CD8-positive, alpha-beta memory T cell (primary cell): Measurements from ENCODE around the gene KRT35. TPM values are rescaled to one million over a fixed set of nuclear protein-coding genes. Genes with fewer than 3 reads are reported as not detected.

ENCODE experiments used
- CTCF ChIA-PET: fragments of 350-600 bp; sonication (Branson Sonifier 250); formaldehyde crosslinking; loops from one replicate; lab custom pipeline; 2021; ENCODE audit warnings: antibody characterized with exemption; lab: Charles Lee
- POLR2A ChIA-PET: fragments of 350-600 bp; sonication (Branson Sonifier 250); formaldehyde crosslinking; loops from one replicate; lab custom pipeline; 2021; ENCODE audit warnings: antibody characterized with exemption; lab: Charles Lee
- DNase-seq, 5 donors: peaks; one replicate each; pipeline versions ENCODE4 v3.0.0 to v3.0.0-alpha.2; 2020 to 2022; ENCODE audit warnings: mixed read lengths in 1 of 5
- H3K27ac ChIP-seq: one replicate; pipeline ENCODE4 v1.7.0; 2013; ENCODE audit warnings: low read depth, mild to moderate bottlenecking, low read length, moderate library complexity
- H3K27me3 ChIP-seq: 2 replicates; pipeline ENCODE4 v1.7.0; 2013; ENCODE audit warnings: low read length, mild to moderate bottlenecking; ENCODE audit not compliant: insufficient read depth, poor library complexity, severe bottlenecking
- H3K36me3 ChIP-seq: 2 replicates; pipeline ENCODE4 v1.7.0; 2013; ENCODE audit warnings: mild to moderate bottlenecking, low read length, moderate library complexity; ENCODE audit not compliant: insufficient read depth
- H3K4me1 ChIP-seq: 2 replicates; pipeline ENCODE4 v1.7.0; 2013; ENCODE audit warnings: mild to moderate bottlenecking, low read length, moderate library complexity; ENCODE audit not compliant: insufficient read depth
- H3K4me3 ChIP-seq: 2 replicates; pipeline ENCODE4 v1.7.0; 2013; ENCODE audit warnings: mild to moderate bottlenecking, low read length
- H3K9me3 ChIP-seq: 2 replicates; pipeline ENCODE4 v1.7.0; 2013; ENCODE audit warnings: mild to moderate bottlenecking, low read length
- H3K27ac Mint-ChIP-seq, 8 donors: one replicate each; pipeline ENCODE4 v1.8.0; 2020 to 2021; ENCODE audit warnings: mixed read lengths in 8 of 8, mild to moderate bottlenecking in 6 of 8, inconsistent platforms in 3 of 8, moderate library complexity in 3 of 8
- H3K27me3 Mint-ChIP-seq, 2 donors: one replicate each; pipeline ENCODE4 v1.8.0; 2020 to 2021; ENCODE audit warnings: mixed read lengths in 2 of 2, mild to moderate bottlenecking in 1 of 2, moderate library complexity in 1 of 2
- H3K36me3 Mint-ChIP-seq, 3 donors: one replicate each; pipeline ENCODE4 v1.8.0; 2020 to 2021; ENCODE audit warnings: mixed read lengths in 3 of 3, inconsistent platforms in 1 of 3, mild to moderate bottlenecking in 1 of 3
- H3K4me1 Mint-ChIP-seq, 3 donors: one replicate each; pipeline ENCODE4 v1.8.0; 2020 to 2021; ENCODE audit warnings: mixed read lengths in 3 of 3, inconsistent platforms in 1 of 3, mild to moderate bottlenecking in 1 of 3
- H3K4me3 Mint-ChIP-seq, 7 donors: one replicate each; pipeline ENCODE4 v1.8.0; 2020 to 2021; ENCODE audit warnings: mixed read lengths in 7 of 7, mild to moderate bottlenecking in 6 of 7, moderate library complexity in 4 of 7, inconsistent platforms in 2 of 7
- H3K9me3 Mint-ChIP-seq, 5 donors: one replicate each; pipeline ENCODE4 v1.8.0; 2020 to 2022; ENCODE audit warnings: mixed read lengths in 5 of 5, mild to moderate bottlenecking in 3 of 5, moderate library complexity in 2 of 5, inconsistent platforms in 1 of 5
- polyA plus RNA-seq: library from polyadenylated mRNA; unstranded; fragments of 300-500 nt; fragmentation: Illumina TruSeq; gene quantifications from one replicate; pipeline ENCODE4 v1.2.3, GENCODE V29; 2021
- total RNA-seq, 2 experiments: library from RNA; stranded (reverse); gene quantifications; one replicate each; pipeline ENCODE4 v1.2.3, GENCODE V29; 2021

KRT35 gene
- total and polyA plus RNA-seq, 3 experiments from 2014 or later = not detected

- H3K4me1 ChIP-seq = no peaks in the 10 kb centered on the region
- Mint-ChIP-seq H3K9me3 (no peaks in the 10 kb centered on the region), H3K27me3 (peaks cover 12 to 16% of the 10 kb centered on the region in 2 donors), H3K4me1 (no peaks in the 10 kb centered on the region), H3K36me3 (peaks cover 0 to 1% (median 0%) of the 10 kb centered on the region in 3 donors), H3K4me3 (no peak overlapping the region), H3K27ac (no peak overlapping the region)
- H3K4me3 ChIP-seq = no peak overlapping the region
- H3K9me3 ChIP-seq = no peaks in the 10 kb centered on the region
- no peaks in the 10 kb centered on the region for H3K36me3 ChIP-seq
- H3K27me3 ChIP-seq = no peaks in the 10 kb centered on the region
- ChIA-PET POLR2A (no interaction called here), CTCF (no interaction called here)
- DNase-seq = no peak
- no peak overlapping the region for H3K27ac ChIP-seq
Measured at GRCh38 chr17:41516830-41517283, 35.9 kb upstream of the KRT35 start.

DNA sequence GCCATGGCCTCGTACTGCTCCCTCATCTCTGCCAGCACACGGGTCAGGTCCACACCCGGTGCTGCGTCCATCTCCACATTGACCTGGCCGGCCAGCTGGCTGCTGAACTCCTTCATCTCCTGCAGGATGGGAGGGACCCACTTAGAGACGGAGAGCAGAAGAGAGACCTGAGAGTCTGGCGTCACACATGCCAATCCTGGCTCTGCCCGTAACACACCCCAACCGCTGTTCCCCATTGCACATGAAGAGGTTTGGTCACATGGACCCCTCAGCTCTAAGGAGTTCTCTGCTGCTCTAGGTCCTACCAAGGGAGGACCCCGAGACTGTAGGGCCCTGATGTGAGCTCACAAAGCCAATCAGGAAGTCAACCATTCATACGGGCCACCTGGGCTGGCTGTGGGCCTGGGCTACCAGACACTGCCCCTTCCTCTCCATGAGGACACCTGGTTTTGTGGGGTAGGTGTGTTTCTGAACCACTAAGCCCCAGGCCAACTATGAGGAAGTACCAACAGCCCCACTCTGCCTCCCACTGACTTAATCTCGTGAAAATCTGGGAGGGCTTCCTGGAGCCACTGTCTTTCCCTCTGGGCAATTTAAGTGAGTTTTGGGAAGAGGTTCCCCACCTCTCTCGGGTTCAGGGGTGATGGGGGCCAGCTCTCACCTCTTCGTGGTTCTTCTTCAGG lies 35.3 kb upstream of the KRT35 start:
- H3K4me1 ChIP-seq = no peaks in the 10 kb centered on the region
- ChIA-PET POLR2A (no interaction called here), CTCF (no interaction called here)
- no peaks in the 10 kb centered on the region for H3K36me3 ChIP-seq
- Mint-ChIP-seq H3K4me3 (no peak overlapping the region), H3K9me3 (no peaks in the 10 kb centered on the region), H3K27me3 (peaks cover 12 to 19% of the 10 kb centered on the region in 2 donors), H3K27ac (no peak overlapping the region), H3K4me1 (no peaks in the 10 kb centered on the region), H3K36me3 (peaks cover 0 to 1% (median 0%) of the 10 kb centered on the region in 3 donors)
- DNase-seq = no peak
- H3K9me3 ChIP-seq = no peaks in the 10 kb centered on the region
- H3K27ac ChIP-seq = no peak overlapping the region
- H3K4me3 ChIP-seq = no peak overlapping the region
- H3K27me3 ChIP-seq = no peaks in the 10 kb centered on the region

GRCh38 chr17:41513168-41513547 lies 32.2 kb upstream of the KRT35 start:
- DNase-seq = no peak
- H3K36me3 Mint-ChIP-seq = peaks cover 0 to 1% (median 0%) of the 10 kb centered on the region in 3 donors
- H3K27me3 Mint-ChIP-seq = peaks cover 6 to 9% of the 10 kb centered on the region in 2 donors
- H3K9me3 Mint-ChIP-seq = no peaks in the 10 kb centered on the region
- no peaks in the 10 kb centered on the region for H3K9me3 ChIP-seq
- no peak overlapping the region for H3K27ac ChIP-seq
- no peaks in the 10 kb centered on the region for H3K27me3 ChIP-seq
- no peaks in the 10 kb centered on the region for H3K4me1 ChIP-seq
- H3K36me3 ChIP-seq = no peaks in the 10 kb centered on the region
- CTCF ChIA-PET = interaction anchor here (0.8 to 2.1 kb wide), 2 partner anchors 15 to 36 kb away, joined by 3 to 5 read pairs; no protein-coding TSS in a partner anchor
- POLR2A ChIA-PET = no interaction called here
- H3K27ac Mint-ChIP-seq = no peak overlapping the region
- H3K4me1 Mint-ChIP-seq = no peaks in the 10 kb centered on the region
- no peak overlapping the region for H3K4me3 ChIP-seq
- H3K4me3 Mint-ChIP-seq = no peak overlapping the region

- CTCF ChIA-PET = interaction anchor here (0.8 to 2.1 kb wide), 2 partner anchors 15 to 36 kb away, joined by 3 to 5 read pairs; no protein-coding TSS in a partner anchor
- POLR2A ChIA-PET = no interaction called here
- peaks cover 8 to 9% of the 10 kb centered on the region in 2 donors for H3K27me3 Mint-ChIP-seq
Measured at GRCh38 chr17:41512546-41513167, 31.7 kb upstream of the KRT35 start.

GRCh38 chr17:41511716-41512115 lies 30.8 kb upstream of the KRT35 start:
- H3K36me3 ChIP-seq = no peaks in the 10 kb centered on the region
- POLR2A ChIA-PET = no interaction called here

More at GRCh38 chr17:41512546-41513167, 31.7 kb upstream of the KRT35 start:
- Histone ChIP-seq H3K27me3 (no peaks in the 10 kb centered on the region), H3K27ac (no peak overlapping the region), H3K36me3 (no peaks in the 10 kb centered on the region), H3K9me3 (no peaks in the 10 kb centered on the region), H3K4me3 (no peak overlapping the region), H3K4me1 (no peaks in the 10 kb centered on the region)
- no peaks in the 10 kb centered on the region for H3K4me1 Mint-ChIP-seq
- no peaks in the 10 kb centered on the region for H3K9me3 Mint-ChIP-seq
- no peak for DNase-seq
- no peak overlapping the region for H3K4me3 Mint-ChIP-seq
- H3K36me3 Mint-ChIP-seq = peaks cover 0 to 1% (median 0%) of the 10 kb centered on the region in 3 donors
- H3K27ac Mint-ChIP-seq = no peak overlapping the region

GRCh38 chr17:41511116-41511515 lies 30.2 kb upstream of the KRT35 start:
- DNase-seq = no peak
- Mint-ChIP-seq H3K4me1 (no peaks in the 10 kb centered on the region), H3K27me3 (peaks cover 3 to 4% of the 10 kb centered on the region in 2 donors), H3K4me3 (no peak overlapping the region), H3K9me3 (no peaks in the 10 kb centered on the region), H3K27ac (no peak overlapping the region), H3K36me3 (peaks cover 0 to 1% (median 0%) of the 10 kb centered on the region in 3 donors)
- Histone ChIP-seq H3K9me3 (no peaks in the 10 kb centered on the region), H3K27me3 (no peaks in the 10 kb centered on the region), H3K36me3 (no peaks in the 10 kb centered on the region), H3K4me1 (no peaks in the 10 kb centered on the region), H3K27ac (no peak overlapping the region), H3K4me3 (no peak overlapping the region)
- POLR2A ChIA-PET = no interaction called here
- CTCF ChIA-PET = no interaction called here

More at GRCh38 chr17:41511716-41512115, 30.8 kb upstream of the KRT35 start:
- H3K4me3 ChIP-seq = no peak overlapping the region
- H3K4me3 Mint-ChIP-seq = no peak overlapping the region
- H3K27ac Mint-ChIP-seq = no peak overlapping the region
- H3K9me3 ChIP-seq = no peaks in the 10 kb centered on the region
- no peaks in the 10 kb centered on the region for H3K27me3 ChIP-seq
- H3K36me3 Mint-ChIP-seq = peaks cover 0 to 1% (median 0%) of the 10 kb centered on the region in 3 donors
- CTCF ChIA-PET = interaction anchor here (2.1 kb wide), 1 partner anchor 37 kb away, joined by 5 read pairs; no protein-coding TSS in a partner anchor
- peaks cover 3 to 7% of the 10 kb centered on the region in 2 donors for H3K27me3 Mint-ChIP-seq
- no peaks in the 10 kb centered on the region for H3K4me1 Mint-ChIP-seq
- no peak for DNase-seq
- no peaks in the 10 kb centered on the region for H3K9me3 Mint-ChIP-seq
- no peak overlapping the region for H3K27ac ChIP-seq
- H3K4me1 ChIP-seq = no peaks in the 10 kb centered on the region

DNA sequence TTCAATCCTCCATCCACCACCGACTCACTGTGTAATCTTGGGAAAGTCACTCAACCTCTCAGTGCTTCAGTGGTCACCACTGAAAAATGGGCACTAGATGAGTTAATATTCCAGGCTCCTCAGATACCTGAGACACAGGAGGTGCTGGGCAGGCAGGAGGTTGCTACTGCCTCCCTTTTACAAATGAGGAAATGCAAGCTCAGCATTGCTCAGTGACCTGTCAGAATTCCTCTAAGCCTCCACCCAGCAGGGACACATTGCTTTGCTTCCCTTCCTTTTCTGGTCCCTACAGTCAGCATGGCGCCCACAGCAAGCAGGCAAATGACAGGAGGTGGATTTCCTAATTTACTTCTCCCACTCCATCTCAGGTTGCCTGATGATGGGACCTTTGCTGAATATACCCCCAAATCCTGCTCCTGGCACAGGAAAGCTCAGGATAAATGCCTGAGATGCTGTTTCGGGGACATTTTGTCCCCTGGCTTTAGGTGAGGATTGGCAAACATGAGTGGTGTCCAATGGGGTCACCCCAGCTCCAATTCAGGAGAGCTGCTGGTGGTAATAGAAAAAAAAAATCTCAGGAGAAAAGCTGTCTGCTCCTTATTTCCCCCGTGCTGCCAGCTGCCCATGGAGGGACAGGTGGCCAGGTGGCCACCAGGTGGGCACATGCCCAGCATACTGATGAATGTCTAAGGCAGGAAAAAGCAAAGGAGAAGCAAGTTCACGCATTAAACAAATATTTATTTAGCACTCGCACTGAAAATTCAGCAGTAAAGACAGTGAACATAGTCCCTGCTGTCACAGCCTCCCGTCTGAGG lies 29.5 kb upstream of the KRT35 start:
- Mint-ChIP-seq H3K27me3 (peaks cover 3% of the 10 kb centered on the region in 2 donors), H3K27ac (peak overlapping the region in 3 of 8 donors; percentile 17 to 77 (median 61)), H3K9me3 (no peaks in the 10 kb centered on the region), H3K4me3 (peak overlapping the region in 1 of 7 donors; percentile 70), H3K36me3 (peaks cover 0 to 1% (median 0%) of the 10 kb centered on the region in 3 donors), H3K4me1 (no peaks in the 10 kb centered on the region)
- Histone ChIP-seq H3K4me1 (no peaks in the 10 kb centered on the region), H3K27me3 (no peaks in the 10 kb centered on the region), H3K36me3 (no peaks in the 10 kb centered on the region), H3K27ac (no peak overlapping the region), H3K9me3 (no peaks in the 10 kb centered on the region), H3K4me3 (no peak overlapping the region)
- ChIA-PET POLR2A (no interaction called here), CTCF (no interaction called here)
- DNase-seq = no peak
